ENCODE data around the gene COL18A1.

Gene COL18A1

DNA sequence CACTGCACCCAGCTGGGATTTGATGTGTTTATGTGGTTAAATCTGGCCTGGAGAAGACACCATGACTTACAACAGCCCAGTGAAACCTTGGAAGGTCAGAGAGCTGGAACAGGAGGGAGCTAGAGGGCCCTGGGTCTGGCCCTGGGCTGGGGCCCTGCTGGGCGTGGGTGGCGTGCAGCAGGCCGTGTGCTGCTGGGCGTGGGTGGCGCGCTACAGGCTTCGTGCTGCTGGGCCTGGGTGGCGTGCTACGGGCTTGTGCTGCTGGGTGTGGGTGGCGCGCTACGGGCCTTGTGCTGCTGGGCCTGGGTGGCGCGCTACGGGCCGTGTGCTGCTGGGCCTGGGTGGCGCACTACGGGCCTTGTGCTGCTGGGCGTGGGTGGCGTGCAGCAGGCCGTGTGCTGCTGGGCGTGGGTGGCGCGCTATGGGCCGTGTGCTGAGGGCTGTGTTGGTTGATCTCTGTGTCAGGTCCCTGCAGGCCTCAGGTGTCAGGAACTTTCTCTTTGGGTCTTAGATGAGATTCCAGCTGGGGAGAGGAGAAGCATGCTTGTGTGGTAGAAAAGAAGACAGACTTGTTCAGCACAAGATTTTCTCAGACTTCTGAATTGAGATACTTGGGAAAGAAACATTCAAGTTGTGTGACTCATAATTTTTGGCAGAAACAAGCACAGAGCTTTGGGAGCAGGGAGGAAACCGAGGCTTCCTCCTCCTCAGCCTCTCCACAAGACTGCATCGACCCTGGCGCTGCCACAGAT, 66.0 kb downstream of the COL18A1 start:
- no peak for DNase-seq

GRCh38 chr21:45471525-45472221, 66.7 kb downstream of the COL18A1 start:
- DNase-seq, result no peak

GRCh38 chr21:45472445-45473365, 67.7 kb downstream of the COL18A1 start:
- no peak for DNase-seq

- no peak for DNase-seq
These were observed 68.7 kb downstream of the COL18A1 start for GRCh38 chr21:45473496-45474322.

DNA sequence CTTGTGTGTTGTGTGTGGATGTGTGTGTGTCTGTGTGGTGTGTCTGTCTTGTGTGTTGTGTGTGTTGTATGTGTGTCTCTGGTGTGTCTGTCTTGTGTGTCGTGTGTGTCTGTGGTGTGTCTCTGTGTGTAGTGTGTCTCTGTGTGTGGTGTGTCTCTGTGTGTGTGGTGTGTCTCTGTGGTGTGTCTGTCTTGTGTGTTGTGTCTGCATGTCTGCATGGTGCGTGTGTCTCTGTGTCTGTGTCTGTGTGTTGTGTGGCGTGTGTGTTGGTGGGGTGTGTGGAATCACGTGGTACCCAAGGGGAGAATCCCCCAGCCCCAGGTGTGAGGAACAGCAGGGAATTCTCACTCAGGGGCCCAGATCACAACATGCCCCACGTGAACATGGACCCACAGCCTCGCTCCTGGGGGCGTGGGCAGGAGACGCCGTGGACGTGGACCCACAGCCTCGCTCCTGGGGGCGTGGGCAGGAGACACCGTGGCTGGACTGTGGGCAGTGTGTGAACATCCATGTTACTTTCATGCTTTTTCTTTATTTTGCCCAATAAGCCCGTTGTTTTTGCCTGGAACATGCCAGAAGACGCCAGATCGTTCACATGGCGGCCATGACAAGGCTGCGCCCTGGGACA, 69.5 kb downstream of the COL18A1 start:
- DNase-seq, result no peak

GRCh38 chr21:45475004-45475685, 70.2 kb downstream of the COL18A1 start:
- DNase-seq, result no peak

GRCh38 chr21:45475797-45476570, 71.0 kb downstream of the COL18A1 start:
- DNase-seq, result no peak

DNA sequence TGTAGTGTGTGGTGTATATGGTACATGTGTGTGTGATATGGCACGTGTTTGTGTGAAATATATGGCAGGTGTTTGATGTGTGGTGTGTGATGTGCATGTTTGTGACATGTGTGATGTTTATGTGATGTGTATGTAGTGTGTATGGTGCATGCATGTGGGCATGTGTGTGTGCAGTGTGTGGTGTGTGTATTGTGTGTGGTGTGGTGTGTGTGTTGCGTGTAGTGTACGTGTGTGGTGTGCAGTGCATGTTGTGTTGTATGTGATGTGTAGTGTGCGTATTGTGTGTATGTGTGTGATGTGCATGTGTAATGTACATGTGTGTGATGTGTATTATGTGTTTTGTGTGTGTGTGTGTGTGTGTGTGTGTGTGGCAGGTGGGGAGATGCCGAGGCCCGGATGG, 71.6 kb downstream of the COL18A1 start:
- no peak for DNase-seq

- no peak for DNase-seq
These were observed 72.5 kb downstream of the COL18A1 start for GRCh38 chr21:45477176-45478114.

GRCh38 chr21:45478115-45478801, 73.3 kb downstream of the COL18A1 start:
- DNase-seq, result peak; percentile 78

DNA sequence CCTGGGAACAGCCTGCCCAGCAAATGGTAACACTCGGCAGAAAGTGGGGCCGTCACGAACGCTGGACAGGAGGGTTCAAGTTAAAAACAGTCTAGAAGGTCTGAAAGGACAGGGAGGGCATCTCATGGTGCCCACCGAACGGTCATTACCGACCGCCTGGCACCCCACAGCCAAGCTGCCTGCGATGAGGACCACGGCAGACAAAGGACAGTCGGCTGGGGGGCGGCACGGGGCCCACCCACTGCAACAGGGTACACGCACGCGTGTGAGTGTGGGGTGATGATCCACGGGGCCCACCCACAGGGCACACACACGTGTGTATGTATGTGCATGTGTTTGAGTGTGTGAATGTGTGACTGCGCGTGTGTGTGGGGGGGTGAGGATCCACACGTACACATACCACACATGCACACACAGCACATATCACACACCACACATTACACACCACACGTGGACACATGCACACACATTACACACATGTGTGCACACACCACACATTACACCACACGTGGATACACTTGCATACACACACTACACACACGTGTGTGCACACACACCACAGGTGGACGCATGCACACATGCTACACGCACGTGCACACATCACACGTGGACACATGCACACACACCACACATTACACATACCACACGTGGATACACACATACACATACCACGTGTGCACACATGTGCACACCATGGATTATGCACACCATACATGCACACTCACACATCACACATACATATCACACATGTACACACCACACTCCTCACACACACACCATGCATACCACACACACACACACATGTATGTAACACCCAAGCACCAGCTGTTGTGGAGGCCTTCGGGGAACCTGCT, 74.1 kb downstream of the COL18A1 start:
- DNase-seq, result no peak

GRCh38 chr21:45479691-45480675, 75.0 kb downstream of the COL18A1 start:
- no peak for DNase-seq

GRCh38 chr21:45480701-45481500, 75.9 kb downstream of the COL18A1 start:
- no peak for DNase-seq

DNA sequence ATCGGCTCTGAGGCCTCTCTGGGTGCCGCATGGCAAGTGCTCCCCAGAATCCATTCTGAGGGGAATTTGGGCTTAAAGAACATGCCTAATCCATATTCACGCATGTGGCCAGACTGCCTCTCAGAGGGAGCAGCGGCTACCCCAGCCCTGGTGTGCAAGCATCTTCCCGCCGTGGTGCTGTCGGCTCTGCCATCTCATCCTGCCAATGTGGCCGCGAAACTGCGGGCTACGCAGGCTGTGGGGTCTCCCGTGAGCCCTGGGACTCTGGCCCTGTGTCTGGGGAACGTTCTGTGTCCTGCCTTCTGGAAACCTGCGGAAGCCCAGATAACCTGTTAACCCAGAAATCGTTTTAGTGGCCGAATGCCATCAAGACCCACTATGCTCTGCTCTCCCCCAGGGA, 76.6 kb downstream of the COL18A1 start:
- DNase-seq, result no peak

Measured in GDM1 (cell line).